DOHH2 (cell line): ENCODE measurements around the gene ZBTB47.

Experiments
- H3F3A ChIP-seq: fragments of 200-600 bp; sonication (generic), shearing (Covaris generic); 2 replicates; pipeline ENCODE4 v1.6.0; 2016; ENCODE audit warnings: antibody characterized with exemption, mild to moderate bottlenecking; ENCODE audit not compliant: control insufficient read depth, insufficient read depth
- H3K27ac ChIP-seq: fragments of 200-600 bp; sonication (generic); 2 replicates; pipeline ENCODE4 v1.5.1; 2014; ENCODE audit warnings: low read depth, mild to moderate bottlenecking, low read length, moderate library complexity
- H3K27me3 ChIP-seq: fragments of 200-600 bp; sonication (generic); 2 replicates; pipeline ENCODE4 v1.6.1; 2014; ENCODE audit warnings: mild to moderate bottlenecking, low read length, mixed read lengths; ENCODE audit not compliant: control insufficient read depth
- H3K36me3 ChIP-seq: fragments of 200-600 bp; sonication (generic); 2 replicates; pipeline ENCODE4 v1.6.1; 2014; ENCODE audit warnings: mild to moderate bottlenecking, low read length, moderate library complexity, mixed read lengths; ENCODE audit not compliant: control insufficient read depth
- H3K4me1 ChIP-seq: fragments of 200-600 bp; sonication (generic); 2 replicates; pipeline ENCODE4 v1.6.1; 2014; ENCODE audit warnings: mild to moderate bottlenecking, low read length, mixed read lengths; ENCODE audit not compliant: control insufficient read depth
- H3K4me2 ChIP-seq: fragments of 200-600 bp; sonication (generic); 2 replicates; pipeline ENCODE4 v1.6.0; 2014; ENCODE audit warnings: mild to moderate bottlenecking, low read length, moderate library complexity
- H3K4me3 ChIP-seq: fragments of 200-600 bp; sonication (generic); 2 replicates; pipeline ENCODE4 v1.5.1; 2014; ENCODE audit warnings: mild to moderate bottlenecking, low read length, mixed read lengths
- H3K79me2 ChIP-seq: fragments of 200-600 bp; sonication (generic); 2 replicates; pipeline ENCODE4 v1.6.1; 2014; ENCODE audit warnings: mild to moderate bottlenecking, low read length, mixed read lengths; ENCODE audit not compliant: control insufficient read depth
- H3K9me2 ChIP-seq: fragments of 200-600 bp; sonication (generic); replicated peaks from 2 replicates; pipeline ENCODE4 v1.6.1; 2014; ENCODE audit warnings: mild to moderate bottlenecking, low read length, mixed read lengths; ENCODE audit not compliant: control insufficient read depth
- H3K9me3 ChIP-seq: fragments of 200-600 bp; sonication (generic); 2 replicates; pipeline ENCODE4 v1.6.1; 2014; ENCODE audit warnings: antibody characterized with exemption, low read length, mixed read lengths; ENCODE audit not compliant: control insufficient read depth, insufficient read depth
- H4K20me1 ChIP-seq: fragments of 200-600 bp; sonication (generic); 2 replicates; pipeline ENCODE4 v1.6.0; 2014; ENCODE audit warnings: low read depth, mild to moderate bottlenecking, antibody characterized with exemption, low read length, moderate library complexity; ENCODE audit not compliant: control insufficient read depth, insufficient read depth
- CTCF ChIP-seq: fragments of 200-600 bp; sonication (generic); IDR thresholded peaks from one replicate; pipeline ENCODE4 v1.5.1; 2014; ENCODE audit warnings: antibody characterized with exemption, mild to moderate bottlenecking, low read depth, low read length; ENCODE audit not compliant: poor library complexity, severe bottlenecking
- EZH2phosphoT487 ChIP-seq: fragments of 200-600 bp; sonication (generic); IDR thresholded peaks from 2 replicates; pipeline ENCODE4 v1.6.1; 2017; ENCODE audit warnings: borderline replicate concordance, mild to moderate bottlenecking, antibody characterized with exemption, low read length, moderate library complexity, mixed read lengths

Gene ZBTB47

GRCh38 chr3:42682301-42683070 lies 29.0 kb downstream of the ZBTB47 start:
- H3K27ac ChIP-seq = no peak overlapping the region

GRCh38 chr3:42683875-42684598 lies 30.5 kb downstream of the ZBTB47 start:
- H3K36me3 ChIP-seq = no peaks in the 10 kb centered on the region
- TF ChIP-seq CTCF = no peak
- no peak for TF ChIP-seq EZH2phosphoT487
- H3K27ac ChIP-seq = no peak overlapping the region
- no peak overlapping the region for H3K4me2 ChIP-seq
- no peaks in the 10 kb centered on the region for H3K9me3 ChIP-seq
- peaks cover 10% of the 10 kb centered on the region for H3K27me3 ChIP-seq
- H4K20me1 ChIP-seq = no peaks in the 10 kb centered on the region
- no peaks in the 10 kb centered on the region for H3K4me1 ChIP-seq
- no peak overlapping the region for H3K4me3 ChIP-seq
- H3K9me2 ChIP-seq = no peaks in the 10 kb centered on the region
- H3K79me2 ChIP-seq = no peaks in the 10 kb centered on the region
- no peaks in the 10 kb centered on the region for H3F3A ChIP-seq

More at GRCh38 chr3:42682301-42683070, 29.0 kb downstream of the ZBTB47 start:
- no peaks in the 10 kb centered on the region for H3K9me2 ChIP-seq
- H3K4me2 ChIP-seq = no peak overlapping the region
- H3K4me1 ChIP-seq = no peaks in the 10 kb centered on the region
- peaks cover 10% of the 10 kb centered on the region for H3K27me3 ChIP-seq
- H3K9me3 ChIP-seq = no peaks in the 10 kb centered on the region
- H3F3A ChIP-seq = no peaks in the 10 kb centered on the region
- TF ChIP-seq CTCF (no peak), EZH2phosphoT487 (no peak)
- no peaks in the 10 kb centered on the region for H4K20me1 ChIP-seq
- H3K4me3 ChIP-seq = no peak overlapping the region
- no peaks in the 10 kb centered on the region for H3K79me2 ChIP-seq
- no peaks in the 10 kb centered on the region for H3K36me3 ChIP-seq

- no peaks in the 10 kb centered on the region for H3K79me2 ChIP-seq
- peaks cover 3% of the 10 kb centered on the region for H3K27me3 ChIP-seq
- no peak overlapping the region for H3K4me2 ChIP-seq
- TF ChIP-seq EZH2phosphoT487 (no peak), CTCF (no peak)
- no peaks in the 10 kb centered on the region for H3K4me1 ChIP-seq
- no peaks in the 10 kb centered on the region for H3K9me2 ChIP-seq
- no peaks in the 10 kb centered on the region for H3K9me3 ChIP-seq
- H3K27ac ChIP-seq = no peak overlapping the region
- no peak overlapping the region for H3K4me3 ChIP-seq
- H4K20me1 ChIP-seq = no peaks in the 10 kb centered on the region
- no peaks in the 10 kb centered on the region for H3K36me3 ChIP-seq
- H3F3A ChIP-seq = no peaks in the 10 kb centered on the region
These were observed 31.3 kb downstream of the ZBTB47 start for GRCh38 chr3:42684632-42685362.
